ENCODE results near the gene TBC1D22A. TPM values are rescaled to one million over a fixed set of nuclear protein-coding genes. Genes with fewer than 3 reads are reported as not detected.

TBC1D22A gene
- total and polyA plus RNA-seq, 2 experiments from 2014 or later: 9.6 to 13.3 TPM

GRCh38 chr22:46730568-46731245 is 31.7 kb upstream of the TBC1D22A start:
- H3K27ac Mint-ChIP-seq: no peak overlapping the region
- no peak overlapping the region for H3K4me3 ChIP-seq

More at GRCh38 chr22:46730568-46731245, 31.7 kb upstream of the TBC1D22A start:
- no peak for DNase-seq (ENCODE audit: low spot score)
- no peaks in the 10 kb centered on the region for H3K27me3 ChIP-seq (ENCODE audit: insufficient read depth)
- H3K4me1 Mint-ChIP-seq: peaks cover 39% of the 10 kb centered on the region
- H4K20me1 ChIP-seq (replicated peaks; ENCODE audit: insufficient read depth): peaks cover 13% of the 10 kb centered on the region
- no peaks in the 10 kb centered on the region for H3K9me3 Mint-ChIP-seq
- H3K36me3 ChIP-seq (ENCODE audit: insufficient read depth): no peaks in the 10 kb centered on the region
- no peak for TF ChIP-seq CREB1 (CRISPR knock-in tag; IDR thresholded peaks at IDR 0.05; ENCODE audit: low read depth)
- no peak for TF ChIP-seq REST (IDR thresholded peaks at IDR 0.05; ENCODE audit: unreplicated experiment)
- TF ChIP-seq ZNF114 (CRISPR knock-in tag; IDR thresholded peaks at IDR 0.05): no peak
- TF ChIP-seq CTCF (conservative IDR thresholded peaks at IDR 0.05; ENCODE audit: low read depth in 2 of 2): no peak
- TF ChIP-seq ZNF331 (CRISPR knock-in tag; IDR thresholded peaks at IDR 0.05; ENCODE audit: low read depth): no peak
- TF ChIP-seq NANOG (IDR thresholded peaks at IDR 0.05; ENCODE audit: borderline replicate concordance): no peak
- TF ChIP-seq ZNF462 (CRISPR knock-in tag; IDR thresholded peaks at IDR 0.05): no peak
- TF ChIP-seq JUNB (IDR thresholded peaks at IDR 0.05; ENCODE audit: unreplicated experiment): no peak
- no peak for TF ChIP-seq ETS1 (IDR thresholded peaks at IDR 0.05)
- TF ChIP-seq STAT1 (IDR thresholded peaks at IDR 0.05; ENCODE audit: unreplicated experiment): no peak
- TF ChIP-seq EZH2 (IDR thresholded peaks at IDR 0.05; ENCODE audit: low read depth, unreplicated experiment): no peak
- no peak for TF ChIP-seq EZH2phosphoT487 (IDR thresholded peaks at IDR 0.05; ENCODE audit: unreplicated experiment)
- TF ChIP-seq POLR2AphosphoS5 (IDR thresholded peaks at IDR 0.05; ENCODE audit: low read depth): no peak
- peaks cover 13% of the 10 kb centered on the region for H3K27me3 Mint-ChIP-seq (ENCODE audit: insufficient read depth, low read depth, poor library complexity)
- H3K4me2 ChIP-seq: no peak overlapping the region
- peaks cover 5% of the 10 kb centered on the region; the same call in 1 of the 2 replicates for H3F3A ChIP-seq (replicated peaks; ENCODE audit: low read depth)
- H3K4me3 Mint-ChIP-seq: no peak overlapping the region; the same call in 2 of the 3 replicates
- peaks cover 58% of the 10 kb centered on the region for H3K79me2 ChIP-seq (replicated peaks; ENCODE audit: insufficient read depth)
- H3K9me2 ChIP-seq (ENCODE audit: insufficient read depth): no peaks in the 10 kb centered on the region
- H3K36me3 Mint-ChIP-seq (ENCODE audit: low read depth): 0 out of 3 replicates have a peak, but pooled peaks cover 2% of the 10 kb centered on the region
- no peak overlapping the region for H3K27ac ChIP-seq (ENCODE audit: low read depth)
- peaks cover 3% of the 10 kb centered on the region for H3K4me1 ChIP-seq (ENCODE audit: insufficient read depth)
- no peak overlapping the region for H2AFZ ChIP-seq
- no peak for ATAC-seq
